Germinal center (tissue), 1 donor: ENCODE measurements around the gene PTPRC.
A peak's percentile ranks its signal among the peaks of the same experiment; 100 is the strongest.

Experiments used
- DNase-seq: peaks from one replicate; pipeline ENCODE4 v3.0.0; 2012; ENCODE audit warnings: mixed read lengths, low spot score

Gene PTPRC

GRCh38 chr1:198674009-198674408, 35.2 kb downstream of the PTPRC start:
- DNase-seq = no peak

GRCh38 chr1:198676253-198676652, 37.4 kb downstream of the PTPRC start:
- no peak for DNase-seq

- DNase-seq = no peak
Measured at GRCh38 chr1:198677027-198677426, 38.2 kb downstream of the PTPRC start.

GRCh38 chr1:198677871-198678270, 39.0 kb downstream of the PTPRC start:
- no peak for DNase-seq

- no peak for DNase-seq
Measured at GRCh38 chr1:198678301-198678836, 39.5 kb downstream of the PTPRC start.

- DNase-seq = no peak
Measured at GRCh38 chr1:198678901-198679329, 40.1 kb downstream of the PTPRC start.

- DNase-seq = no peak
Measured at GRCh38 chr1:198679535-198680173, 40.8 kb downstream of the PTPRC start.

GRCh38 chr1:198680174-198680875, 41.5 kb downstream of the PTPRC start:
- no peak for DNase-seq

- DNase-seq = no peak
Measured at GRCh38 chr1:198681252-198681651, 42.4 kb downstream of the PTPRC start.

GRCh38 chr1:198681831-198682759, 43.3 kb downstream of the PTPRC start:
- peak; percentile 60 for DNase-seq

- DNase-seq = no peak
Measured at GRCh38 chr1:198682850-198683249, 44.0 kb downstream of the PTPRC start.

GRCh38 chr1:198683449-198683848, 44.6 kb downstream of the PTPRC start:
- no peak for DNase-seq

GRCh38 chr1:198686069-198686728, 47.4 kb downstream of the PTPRC start:
- DNase-seq = no peak

- DNase-seq = no peak
Measured at GRCh38 chr1:198687429-198687828, 48.6 kb downstream of the PTPRC start.

- no peak for DNase-seq
Measured at GRCh38 chr1:198691063-198691462, 52.2 kb downstream of the PTPRC start.

- no peak for DNase-seq
Measured at GRCh38 chr1:198693321-198693720, 54.5 kb downstream of the PTPRC start.

- no peak for DNase-seq
Measured at GRCh38 chr1:198694542-198694941, 55.7 kb downstream of the PTPRC start.

GRCh38 chr1:198696211-198696610, 57.4 kb downstream of the PTPRC start:
- DNase-seq = peak; percentile 33

GRCh38 chr1:198699167-198700015, 60.6 kb downstream of the PTPRC start:
- no peak for DNase-seq

GRCh38 chr1:198700016-198700392, 61.2 kb downstream of the PTPRC start:
- no peak for DNase-seq

GRCh38 chr1:198700396-198700795, 61.6 kb downstream of the PTPRC start:
- DNase-seq = no peak
